T-helper 2 cell (primary cell): ENCODE data around the gene TEKT2.
A peak's percentile ranks its signal among the peaks of the same experiment; 100 is the strongest.

Experiments used
- DNase-seq, 5 experiments: peaks; one replicate each; pipeline versions ENCODE4 v3.0.0 to v3.0.0-alpha.2; 2012 to 2022

TEKT2 gene

GRCh38 chr1:36087233-36088123 lies 3.6 kb downstream of the TEKT2 start:
- no peak for DNase-seq

GRCh38 chr1:36088265-36088576 lies 4.3 kb downstream of the TEKT2 start:
- no peak for DNase-seq

GRCh38 chr1:36088577-36089392 lies 4.9 kb downstream of the TEKT2 start, which contains the start of gene ADPRS:
Gene ADPRS (plus strand): TSS chr1:36088892. CDS start chr1:36088905, 13 bp downstream.
- DNase-seq = peak; percentile 81 to 97 (median 85)

- peak in 1 of 5 experiments; percentile 28 for DNase-seq
Observed at GRCh38 chr1:36089393-36090121, 5.7 kb downstream of the TEKT2 start.

DNA sequence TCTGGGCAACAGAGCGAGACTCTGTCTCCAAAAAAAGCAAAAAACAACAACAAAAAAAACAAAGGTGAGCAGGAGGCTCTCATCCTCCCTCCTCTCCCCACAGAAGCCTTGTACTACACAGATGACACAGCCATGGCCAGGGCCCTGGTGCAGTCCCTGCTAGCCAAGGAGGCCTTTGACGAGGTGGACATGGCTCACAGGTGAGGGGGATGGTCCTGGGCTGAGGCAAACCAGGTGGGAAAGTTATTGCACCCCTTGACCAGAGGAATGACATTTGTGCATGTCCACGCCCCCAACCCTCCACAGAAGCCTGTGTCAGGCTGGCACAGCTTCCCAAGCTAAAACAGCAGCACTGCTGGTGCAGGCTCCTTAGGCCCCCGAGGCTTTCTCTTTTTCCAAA lies 7.2 kb downstream of the TEKT2 start:
- DNase-seq = no peak

GRCh38 chr1:36091698-36092097 lies 7.8 kb downstream of the TEKT2 start:
- DNase-seq = no peak

DNA sequence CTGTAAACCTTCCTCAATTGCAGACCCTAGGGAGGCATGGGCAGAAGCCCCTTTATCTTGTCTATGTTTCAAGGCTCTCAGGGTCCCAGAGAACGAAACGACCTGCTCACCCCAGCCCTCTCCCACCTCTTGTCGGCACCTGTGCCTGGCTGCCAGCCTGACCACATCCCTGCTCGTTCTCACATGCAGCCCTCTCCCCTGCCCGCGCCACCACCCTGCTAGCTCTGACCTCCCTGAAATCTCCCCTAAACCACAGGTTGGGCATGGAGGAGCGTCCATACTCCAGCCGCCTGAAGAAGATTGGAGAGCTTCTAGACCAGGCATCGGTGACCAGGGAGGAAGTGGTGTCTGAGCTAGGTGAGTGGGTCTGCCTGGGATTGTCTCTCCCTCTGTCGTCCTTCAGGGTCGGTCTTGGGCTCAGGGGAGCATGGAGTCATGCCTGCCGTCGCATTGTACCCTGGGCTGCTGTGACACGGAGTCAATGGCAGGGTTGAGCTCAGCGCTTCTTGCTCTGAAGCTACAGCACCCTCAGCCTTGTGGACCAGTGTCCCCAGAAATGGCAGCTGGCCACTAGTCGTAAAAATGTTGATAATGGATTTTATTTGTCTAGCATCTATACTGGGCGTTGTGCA lies 8.4 kb downstream of the TEKT2 start:
- no peak for DNase-seq

GRCh38 chr1:36092798-36093185 lies 8.9 kb downstream of the TEKT2 start:
- no peak for DNase-seq

- no peak for DNase-seq
Observed at GRCh38 chr1:36093226-36093625, 9.3 kb downstream of the TEKT2 start.

DNA sequence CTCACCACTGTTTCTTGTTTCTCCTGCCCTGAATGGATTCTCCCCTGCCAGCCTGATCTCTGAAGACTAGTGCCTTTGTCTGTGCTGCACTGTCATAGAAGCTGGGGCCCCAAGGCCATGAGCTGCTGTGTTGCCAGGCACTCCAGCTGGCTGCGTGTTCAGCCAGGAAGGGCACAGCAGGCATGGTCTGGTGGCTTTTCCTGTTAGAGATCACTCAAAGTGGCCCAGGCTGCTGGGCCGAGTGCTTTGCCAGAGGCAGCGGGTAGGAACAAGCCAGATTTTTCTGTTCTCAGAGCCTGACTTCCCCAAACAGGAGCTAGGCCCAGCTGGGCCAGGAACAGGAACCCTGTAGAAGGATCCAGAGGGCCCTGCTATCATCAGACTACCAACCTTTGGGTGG lies 10.0 kb downstream of the TEKT2 start:
- DNase-seq = no peak

DNA sequence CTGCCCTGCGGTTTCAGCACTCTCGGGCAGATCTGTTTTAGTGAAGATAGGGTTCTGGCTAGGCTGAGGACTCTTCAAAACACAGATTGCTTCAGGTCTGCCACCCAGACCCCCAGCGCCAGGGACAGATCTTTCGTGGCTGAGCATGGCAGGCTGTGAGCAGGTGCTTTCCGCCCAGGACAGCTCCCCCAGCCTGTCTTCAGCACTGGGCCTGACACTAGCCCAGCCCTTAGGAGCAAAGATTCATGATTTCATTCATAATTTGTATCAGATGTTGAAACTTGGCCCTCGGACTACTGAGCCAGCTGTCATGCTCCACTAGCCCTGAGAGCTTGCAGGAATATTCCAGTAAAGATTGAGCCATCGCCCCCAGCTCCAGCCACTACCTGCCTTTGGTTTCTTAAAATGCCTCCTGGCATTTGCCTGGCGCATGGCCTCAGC lies 10.7 kb downstream of the TEKT2 start:
- DNase-seq = no peak

DNA sequence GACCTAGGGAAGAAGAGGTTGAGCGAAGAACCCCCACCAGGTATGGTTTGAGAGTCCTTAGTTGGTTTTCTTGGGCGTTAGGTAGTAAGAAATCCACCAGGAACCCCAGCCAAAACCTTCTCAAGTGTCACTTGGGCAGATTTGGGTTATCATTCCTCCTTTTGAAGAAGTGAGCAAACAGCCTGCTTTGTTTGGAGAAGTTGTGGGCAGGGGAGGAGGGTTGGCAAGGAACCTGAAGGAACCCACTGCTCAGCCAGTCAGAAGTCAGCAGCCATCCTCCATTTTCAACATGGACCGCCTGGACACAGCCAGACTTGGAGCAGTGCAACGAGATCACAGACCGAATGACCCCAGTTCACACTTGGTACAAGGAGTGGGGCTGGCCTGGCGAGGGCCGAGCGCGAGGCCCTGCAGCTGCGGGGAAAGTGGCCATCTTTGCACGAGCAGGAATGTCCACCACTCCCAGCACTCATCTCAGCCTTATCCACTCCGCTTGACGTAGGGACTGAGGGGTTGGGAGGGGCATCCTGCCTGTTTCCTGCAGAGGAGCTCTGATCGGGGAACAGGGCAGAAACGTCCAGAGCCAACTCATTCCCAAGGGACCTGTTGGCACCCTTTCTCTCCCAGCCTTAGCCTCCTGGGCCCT lies 12.0 kb downstream of the TEKT2 start:
- no peak for DNase-seq

DNA sequence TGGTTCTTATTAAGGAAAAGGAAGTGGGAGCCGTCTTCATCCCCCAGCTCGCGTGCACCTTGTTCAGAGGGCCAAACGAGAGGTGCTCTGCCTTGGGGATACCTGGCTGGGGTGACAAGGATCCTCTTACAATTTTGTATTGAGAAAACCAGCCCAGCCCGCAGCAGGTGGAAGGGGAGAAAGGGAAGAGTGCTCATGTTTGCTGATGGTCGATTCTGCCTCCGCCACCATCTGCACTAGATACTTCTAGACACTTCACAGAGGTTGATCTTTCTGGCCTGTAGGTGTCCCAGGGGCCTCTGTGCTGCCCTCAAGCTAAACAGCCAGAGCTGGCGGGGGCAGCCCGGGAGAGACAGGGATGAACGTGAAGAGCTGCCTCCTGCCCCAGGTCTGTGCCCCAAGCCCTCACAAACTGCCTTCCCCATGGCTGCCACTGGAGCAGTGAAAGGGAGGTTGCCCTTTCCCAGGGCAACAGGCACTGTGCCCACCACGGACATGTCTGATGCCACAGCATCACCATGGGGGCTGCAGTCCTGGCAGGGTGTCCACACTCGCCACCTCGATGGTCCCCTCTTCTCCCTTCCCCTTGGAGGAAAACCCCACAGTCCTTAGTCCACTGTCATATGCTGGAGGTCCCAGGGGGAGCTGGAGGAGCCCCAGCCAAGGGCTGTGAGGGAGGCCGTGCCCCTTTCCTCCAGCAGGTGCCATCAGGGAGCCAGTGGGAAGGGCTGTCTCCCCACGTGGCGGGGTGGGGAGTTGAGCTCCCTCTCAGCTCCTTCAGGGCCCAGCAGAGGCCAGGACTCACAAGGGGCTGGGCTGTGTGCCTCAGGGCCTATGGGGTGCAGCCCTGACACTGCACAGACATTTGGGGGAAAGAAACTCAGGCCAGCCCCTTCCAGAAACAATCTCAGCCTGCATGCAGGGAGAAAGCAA lies 12.9 kb downstream of the TEKT2 start:
- no peak for DNase-seq

- DNase-seq = no peak
Observed at GRCh38 chr1:36097693-36098585, 14.0 kb downstream of the TEKT2 start.

- DNase-seq = no peak
Observed at GRCh38 chr1:36098650-36099365, 14.9 kb downstream of the TEKT2 start.

DNA sequence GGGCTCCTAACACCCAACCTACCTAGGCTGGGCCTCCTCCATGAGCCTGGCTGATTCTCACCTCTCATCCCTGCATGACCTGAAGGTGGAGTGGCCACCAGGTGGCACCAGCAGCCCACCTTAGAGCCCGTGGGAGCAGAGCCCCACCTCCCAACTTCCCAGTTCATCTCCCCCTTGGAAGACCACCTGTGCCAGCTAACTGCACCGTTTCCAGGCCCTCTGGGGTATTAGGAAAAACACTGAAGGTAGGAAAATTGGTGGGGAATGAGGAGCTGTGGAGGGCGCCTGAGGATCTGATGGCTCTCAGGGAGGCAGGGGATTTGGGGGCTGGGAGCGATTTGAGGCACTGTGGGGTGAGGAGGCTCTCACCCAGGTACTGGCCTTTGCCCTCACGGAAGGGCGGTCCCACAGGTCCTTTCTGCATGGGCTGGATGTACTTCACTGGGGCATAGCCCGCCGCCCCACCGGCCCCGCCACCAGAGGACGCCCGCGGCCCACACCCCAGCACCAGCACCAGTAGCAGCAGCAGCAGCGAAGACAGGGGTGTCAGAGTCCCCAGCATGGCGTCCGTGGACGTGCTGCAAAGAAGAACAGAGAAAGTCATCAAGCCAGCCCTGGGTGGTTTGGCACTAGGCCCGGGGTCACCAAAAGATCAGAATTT lies 15.9 kb downstream of the TEKT2 start:
- DNase-seq = peak; percentile 49 to 70 (median 62)

GRCh38 chr1:36100376-36100775 lies 16.5 kb downstream of the TEKT2 start:
- DNase-seq = no peak

GRCh38 chr1:36101546-36101945 lies 17.7 kb downstream of the TEKT2 start:
- no peak for DNase-seq

GRCh38 chr1:36106269-36106668 lies 22.4 kb downstream of the TEKT2 start:
- DNase-seq = no peak
